Uterus (tissue), 2 donors: ENCODE data around the gene CCDC185.

Experiments used
- CTCF ChIP-seq, 4 experiments: fragments of 200-600 bp in 2 of 4; fragments of 450-650 bp in 2 of 4; sonication (generic) in 2 of 4; IDR thresholded peaks; one replicate each; pipeline ENCODE4 v1.5.1; 2016 to 2019; ENCODE audit warnings: antibody characterized with exemption in 4 of 4, mild to moderate bottlenecking in 2 of 4, moderate library complexity in 1 of 4
- POLR2A ChIP-seq, 2 donors: fragments of 450-650 bp; IDR thresholded peaks; one replicate each; pipeline ENCODE4 v1.6.1; 2016; ENCODE audit warnings: antibody characterized with exemption in 2 of 2, mild to moderate bottlenecking in 1 of 2, moderate library complexity in 1 of 2

GRCh38 chr1:223346311-223346710 lies 46.9 kb upstream of the CCDC185 start:
- TF ChIP-seq CTCF (IDR thresholded peaks at IDR 0.05) (no peak), POLR2A (IDR thresholded peaks at IDR 0.05) (no peak)
